ENCODE measurements around the gene FBLN2. TPM values are rescaled to one million over a fixed set of nuclear protein-coding genes. Genes with fewer than 3 reads are reported as not detected.

The FBLN2 gene
- total RNA-seq, 1 donor from 2014 or later: 2.2 TPM

- no peak for DNase-seq (ENCODE audit: low read depth, low spot score)
Observed at GRCh38 chr3:13683288-13683687, 134.4 kb downstream of the FBLN2 start.

GRCh38 chr3:13683772-13684171, 134.8 kb downstream of the FBLN2 start:
- no peak for DNase-seq (ENCODE audit: low read depth, low spot score)

DNA sequence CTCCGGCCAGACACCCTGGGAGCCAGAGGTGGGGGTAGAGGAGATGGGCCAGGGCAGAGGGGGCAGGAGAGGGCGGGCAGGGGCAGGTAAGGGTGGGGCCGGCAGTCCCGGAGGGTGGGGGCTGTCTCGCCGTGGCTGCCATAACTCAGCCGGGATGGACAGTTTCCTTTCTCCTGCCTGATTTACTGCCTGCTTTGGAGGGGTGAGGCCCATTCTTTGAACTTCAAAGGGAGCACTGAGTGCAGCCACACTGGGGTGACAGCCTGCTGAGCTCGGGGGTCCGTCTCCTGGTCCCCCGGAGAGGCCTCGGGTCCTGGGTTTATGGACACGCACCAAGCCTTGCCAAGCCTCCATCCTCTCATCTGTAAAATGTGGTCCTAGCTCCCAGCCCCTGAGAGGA, 135.4 kb downstream of the FBLN2 start:
- DNase-seq (ENCODE audit: low read depth, low spot score): no peak

GRCh38 chr3:13684854-13685253, 135.9 kb downstream of the FBLN2 start:
- DNase-seq (ENCODE audit: low read depth, low spot score): no peak

DNA sequence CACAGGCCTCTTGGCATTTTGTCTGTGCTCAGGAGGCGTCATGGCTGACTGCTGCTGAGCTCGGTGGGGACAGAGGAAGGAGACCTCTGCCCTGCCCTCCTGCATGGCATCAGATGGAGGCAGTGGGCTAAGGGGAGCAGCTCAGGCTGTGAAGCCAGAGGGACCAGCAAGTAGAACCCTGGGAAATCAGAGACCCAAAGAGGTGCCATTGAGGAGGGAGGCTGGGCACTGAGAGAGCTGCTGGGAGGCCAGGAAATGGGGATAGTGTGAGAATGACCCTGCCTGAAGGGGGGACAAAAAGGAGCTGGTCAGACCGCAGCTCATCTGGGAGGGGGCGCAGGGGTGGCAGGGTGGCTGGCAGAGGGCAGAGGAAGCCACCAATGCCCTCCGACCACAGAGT, 136.8 kb downstream of the FBLN2 start:
- DNase-seq (ENCODE audit: low read depth, low spot score): no peak

GRCh38 chr3:13686367-13687160, 137.6 kb downstream of the FBLN2 start:
- DNase-seq (ENCODE audit: low read depth, low spot score): no peak

GRCh38 chr3:13687517-13687943, 138.6 kb downstream of the FBLN2 start:
- DNase-seq (ENCODE audit: low read depth, low spot score): no peak

Other genes starting within 250 kb of the FBLN2 start
- 0.11 and 1.1 TPM in 2 replicates for gene NUP210, start 128.8 kb upstream of the FBLN2 start, total RNA-seq
- 9.3 and 11.1 TPM in 2 replicates for gene HDAC11, start 68.8 kb upstream of the FBLN2 start, total RNA-seq